GM21360 (cell line): ENCODE results near the gene GBF1.
"Not testable (repeated sequence)": the region's sequence is repeated elsewhere in the genome, so short reads cannot be mapped to it uniquely, and the experiment has no call there.

Experiments
- ATAC-seq: cut with Tn5 transposase; IDR thresholded peaks from one replicate; pipeline ENCODE4 v1.9.1; 2021; ENCODE audit warnings: mild to moderate bottlenecking, moderate library complexity; ENCODE audit not compliant: unreplicated experiment

Gene GBF1

GRCh38 chr10:102299873-102300272, 54.5 kb downstream of the GBF1 start:
- ATAC-seq, result no peak

GRCh38 chr10:102300278-102300843, 55.0 kb downstream of the GBF1 start:
- no peak for ATAC-seq

GRCh38 chr10:102300912-102301311, 55.6 kb downstream of the GBF1 start:
- not testable (repeated sequence) for ATAC-seq

GRCh38 chr10:102301332-102301731, 56.0 kb downstream of the GBF1 start:
- not testable (repeated sequence) for ATAC-seq

GRCh38 chr10:102302611-102303010, 57.3 kb downstream of the GBF1 start:
- no peak for ATAC-seq

- ATAC-seq, result no peak
These were observed 60.7 kb downstream of the GBF1 start for GRCh38 chr10:102306006-102306405.

GRCh38 chr10:102306710-102307109, 61.4 kb downstream of the GBF1 start:
- no peak for ATAC-seq

- not testable (repeated sequence) for ATAC-seq
These were observed 63.0 kb downstream of the GBF1 start for GRCh38 chr10:102308318-102308717.

- no peak for ATAC-seq
These were observed 63.9 kb downstream of the GBF1 start for GRCh38 chr10:102309236-102309635.

GRCh38 chr10:102309916-102310315, 64.6 kb downstream of the GBF1 start:
- ATAC-seq, result no peak

GRCh38 chr10:102310361-102311024, 65.2 kb downstream of the GBF1 start:
- no peak for ATAC-seq

GRCh38 chr10:102311025-102311420, 65.7 kb downstream of the GBF1 start:
- ATAC-seq, result no peak

- no peak for ATAC-seq
These were observed 67.4 kb downstream of the GBF1 start for GRCh38 chr10:102312683-102313082.

GRCh38 chr10:102313221-102313896, 68.0 kb downstream of the GBF1 start:
- no peak for ATAC-seq

GRCh38 chr10:102314801-102315200, 69.5 kb downstream of the GBF1 start:
- ATAC-seq, result no peak

- no peak for ATAC-seq
These were observed 71.1 kb downstream of the GBF1 start for GRCh38 chr10:102316421-102316820.

- ATAC-seq, result no peak
These were observed 77.6 kb downstream of the GBF1 start for GRCh38 chr10:102322914-102323313.

GRCh38 chr10:102324061-102324460, 78.7 kb downstream of the GBF1 start:
- ATAC-seq, result no peak

- ATAC-seq, result no peak
These were observed 80.7 kb downstream of the GBF1 start for GRCh38 chr10:102326031-102326430.

GRCh38 chr10:102327002-102327401, 81.7 kb downstream of the GBF1 start:
- no peak for ATAC-seq

- ATAC-seq, result no peak
These were observed 82.3 kb downstream of the GBF1 start for GRCh38 chr10:102327641-102328040.

- ATAC-seq, result no peak
These were observed 87.4 kb downstream of the GBF1 start for GRCh38 chr10:102332772-102333171.
